Measurements from ENCODE around the gene PYURF.

The PYURF gene

DNA sequence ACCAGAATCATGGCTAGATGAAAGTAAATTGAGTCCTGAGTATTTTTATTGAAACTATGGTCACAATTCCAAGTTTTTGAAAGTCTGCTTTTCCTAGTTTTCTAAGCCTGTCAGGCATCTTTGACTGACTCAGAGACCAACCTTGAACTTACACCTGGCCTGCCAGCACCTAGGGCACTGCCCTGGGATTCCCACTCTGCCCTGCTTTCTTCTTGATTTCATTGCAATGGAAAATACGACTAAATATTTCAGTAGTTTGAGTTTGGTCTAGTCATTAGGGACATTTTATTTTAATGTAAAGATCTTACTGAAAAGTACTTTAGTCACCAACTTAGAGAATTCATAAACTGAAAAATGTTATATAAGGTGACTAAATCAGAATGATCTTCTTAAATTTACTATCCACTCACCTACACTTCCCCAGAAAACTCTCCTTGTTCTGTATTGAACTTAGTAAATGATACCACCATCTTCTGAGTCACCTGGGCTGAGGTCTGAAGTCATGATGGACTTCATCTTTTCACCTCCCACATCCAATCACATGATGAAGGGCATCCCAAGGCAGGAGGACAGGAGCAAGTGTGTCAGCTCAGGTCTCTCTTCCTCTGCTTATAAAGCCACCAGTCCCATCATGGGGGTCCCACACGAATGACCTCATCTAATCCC is 11.6 kb upstream of the PYURF start:
- DNase-seq (ENCODE audit: low read depth), result no peak
- TF ChIP-seq CTCF (IDR thresholded peaks at IDR 0.05; ENCODE audit: low read length, missing control alignments), result no peak
- H3K4me3 ChIP-seq (replicated peaks; ENCODE audit: low read depth, low read length), result no peak overlapping the region

DNA sequence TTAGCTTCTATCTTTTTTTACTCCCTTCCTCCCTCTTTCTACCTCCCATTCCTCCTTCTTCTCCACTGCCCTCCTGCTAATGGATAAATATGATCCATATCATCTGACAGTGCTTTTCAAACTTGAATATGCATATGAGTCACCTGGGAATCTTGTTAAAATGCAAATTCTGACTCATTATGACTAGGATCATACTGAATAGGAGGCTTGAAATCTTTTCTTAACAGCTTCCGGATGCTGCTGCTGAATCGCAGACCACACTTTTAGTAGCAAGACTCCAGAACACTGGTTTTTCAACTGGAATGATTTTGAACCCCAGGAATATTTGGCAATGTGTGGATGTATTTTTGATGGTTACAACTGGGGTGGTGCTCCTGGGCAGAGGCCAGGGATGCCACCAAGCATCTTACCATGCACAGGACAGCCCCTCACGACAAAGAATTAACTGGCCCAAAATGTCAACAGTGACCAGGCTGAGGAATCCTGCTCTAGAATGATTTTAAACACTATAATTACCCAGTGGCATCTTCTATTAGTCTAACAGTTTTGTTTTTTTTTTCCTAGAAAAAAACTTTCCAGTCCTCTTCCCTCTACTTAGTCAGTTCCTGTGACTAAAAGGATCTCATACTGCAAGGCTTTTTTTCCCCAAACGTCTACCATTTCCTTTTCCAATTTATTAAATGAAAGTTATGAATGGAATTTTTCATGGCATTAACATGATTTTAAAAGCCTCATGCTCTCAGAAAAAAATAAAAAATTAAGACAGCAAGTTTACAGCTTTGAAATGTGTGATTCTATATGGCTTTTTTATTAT is 10.6 kb upstream of the PYURF start:
- H3K4me3 ChIP-seq (replicated peaks; ENCODE audit: low read depth, low read length), result no peak overlapping the region
- TF ChIP-seq CTCF (IDR thresholded peaks at IDR 0.05; ENCODE audit: low read length, missing control alignments), result no peak
- DNase-seq (ENCODE audit: low read depth), result peak; percentile 61

- peak; percentile 23 for DNase-seq (ENCODE audit: low read depth)
- no peak for TF ChIP-seq CTCF (IDR thresholded peaks at IDR 0.05; ENCODE audit: low read length, missing control alignments)
- no peak overlapping the region for H3K4me3 ChIP-seq (replicated peaks; ENCODE audit: low read depth, low read length)
Measured at GRCh38 chr4:88533088-88533790, 9.7 kb upstream of the PYURF start.

- H3K4me3 ChIP-seq (replicated peaks; ENCODE audit: low read depth, low read length), result no peak overlapping the region
- DNase-seq (ENCODE audit: low read depth), result no peak
- no peak for TF ChIP-seq CTCF (IDR thresholded peaks at IDR 0.05; ENCODE audit: low read length, missing control alignments)
Measured at GRCh38 chr4:88531549-88531948, 8.0 kb upstream of the PYURF start.

DNA sequence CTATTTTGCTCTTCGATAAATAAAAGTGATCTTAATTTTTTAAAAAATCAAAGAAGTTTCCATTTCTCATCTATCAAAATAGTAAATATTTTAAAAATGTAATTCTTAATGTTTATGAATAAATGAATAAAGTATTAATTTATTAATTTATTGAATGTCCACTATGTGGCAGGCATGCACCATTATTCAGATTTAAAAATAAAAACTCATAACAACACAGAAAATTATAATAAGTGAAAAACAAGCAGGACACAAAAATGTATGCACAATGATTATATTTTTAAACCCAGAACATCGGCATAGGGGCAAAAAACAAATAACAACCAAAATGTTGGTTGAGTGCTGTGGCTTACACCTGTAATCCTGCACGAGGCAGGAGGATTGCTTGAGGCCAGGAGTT is 5.3 kb upstream of the PYURF start:
- H3K4me3 ChIP-seq (replicated peaks; ENCODE audit: low read depth, low read length), result no peak overlapping the region
- no peak for TF ChIP-seq CTCF (IDR thresholded peaks at IDR 0.05; ENCODE audit: low read length, missing control alignments)
- DNase-seq (ENCODE audit: low read depth), result peak; percentile 33

DNA sequence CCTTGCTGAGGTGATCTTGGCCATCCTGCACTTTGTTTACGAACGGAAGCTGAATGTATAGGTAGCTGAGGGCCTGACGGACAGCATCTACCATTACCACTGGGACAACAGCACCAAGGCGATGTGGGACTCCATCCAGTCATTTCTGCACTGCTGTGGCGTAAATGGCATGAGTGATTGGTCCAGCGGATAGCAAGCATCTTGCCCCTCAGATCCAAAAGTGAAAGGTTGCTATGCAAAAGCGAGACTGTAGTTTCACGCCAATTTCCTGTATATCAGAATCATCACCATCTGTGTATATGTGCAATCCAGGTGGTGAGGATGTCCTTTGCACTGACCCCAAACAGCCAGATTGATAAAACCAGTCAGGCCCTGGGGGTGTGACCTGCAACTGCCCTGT is 4.2 kb upstream of the PYURF start:
- DNase-seq (ENCODE audit: low read depth), result no peak
- H3K4me3 ChIP-seq (replicated peaks; ENCODE audit: low read depth, low read length), result no peak overlapping the region
- no peak for TF ChIP-seq CTCF (IDR thresholded peaks at IDR 0.05; ENCODE audit: low read length, missing control alignments)
